GM18873 (cell line): ENCODE data around the gene ZBTB8A.

ENCODE experiments used
- ATAC-seq: cut with Tn5 transposase; IDR thresholded peaks from one replicate; pipeline ENCODE4 v1.9.1; 2021; ENCODE audit warnings: mild to moderate bottlenecking, moderate library complexity, moderate number of reproducible peaks; ENCODE audit not compliant: unreplicated experiment, low FRiP score

ZBTB8A gene

DNA sequence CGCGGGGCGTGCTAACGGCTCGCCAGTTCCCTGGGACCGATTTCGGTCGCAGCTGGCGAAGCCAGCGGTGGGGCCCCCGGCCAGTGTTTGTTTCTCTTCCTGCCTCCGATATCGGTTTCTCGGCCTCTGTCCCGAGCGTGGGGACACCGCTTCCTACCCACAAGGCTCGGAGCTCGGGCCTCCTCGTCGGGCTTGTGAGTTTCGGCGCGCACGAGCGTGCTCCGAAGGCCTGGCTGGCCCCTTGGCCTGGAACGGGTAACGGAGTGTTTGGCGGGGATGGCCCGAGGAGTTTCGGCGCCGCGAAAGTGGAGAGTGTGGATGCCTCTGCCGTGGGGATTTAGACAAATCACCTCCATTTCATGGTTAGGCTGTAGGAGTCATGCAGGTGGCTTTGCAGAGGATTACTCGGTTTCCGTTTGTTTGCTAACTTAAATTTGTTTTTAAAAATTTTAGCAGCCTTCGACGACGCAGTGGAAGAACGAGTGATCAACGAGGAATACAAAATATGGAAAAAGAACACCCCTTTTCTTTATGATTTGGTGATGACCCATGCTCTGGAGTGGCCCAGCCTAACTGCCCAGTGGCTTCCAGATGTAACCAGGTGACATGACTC is 112.3 kb downstream of the ZBTB8A start:
- no peak for ATAC-seq

GRCh38 chr1:32652244-32652962 is 113.2 kb downstream of the ZBTB8A start:
- no peak for ATAC-seq
